GM21528 (cell line): Measurements from ENCODE around the gene HDGFL3.
"Not testable (repeated sequence)": the region's sequence is repeated elsewhere in the genome, so short reads cannot be mapped to it uniquely, and the experiment has no call there.

Source experiments
- ATAC-seq: cut with Tn5 transposase; IDR thresholded peaks from one replicate; pipeline ENCODE4 v1.9.1; 2021; ENCODE audit warnings: mild to moderate bottlenecking, moderate library complexity; ENCODE audit not compliant: unreplicated experiment, low FRiP score

The HDGFL3 gene

DNA sequence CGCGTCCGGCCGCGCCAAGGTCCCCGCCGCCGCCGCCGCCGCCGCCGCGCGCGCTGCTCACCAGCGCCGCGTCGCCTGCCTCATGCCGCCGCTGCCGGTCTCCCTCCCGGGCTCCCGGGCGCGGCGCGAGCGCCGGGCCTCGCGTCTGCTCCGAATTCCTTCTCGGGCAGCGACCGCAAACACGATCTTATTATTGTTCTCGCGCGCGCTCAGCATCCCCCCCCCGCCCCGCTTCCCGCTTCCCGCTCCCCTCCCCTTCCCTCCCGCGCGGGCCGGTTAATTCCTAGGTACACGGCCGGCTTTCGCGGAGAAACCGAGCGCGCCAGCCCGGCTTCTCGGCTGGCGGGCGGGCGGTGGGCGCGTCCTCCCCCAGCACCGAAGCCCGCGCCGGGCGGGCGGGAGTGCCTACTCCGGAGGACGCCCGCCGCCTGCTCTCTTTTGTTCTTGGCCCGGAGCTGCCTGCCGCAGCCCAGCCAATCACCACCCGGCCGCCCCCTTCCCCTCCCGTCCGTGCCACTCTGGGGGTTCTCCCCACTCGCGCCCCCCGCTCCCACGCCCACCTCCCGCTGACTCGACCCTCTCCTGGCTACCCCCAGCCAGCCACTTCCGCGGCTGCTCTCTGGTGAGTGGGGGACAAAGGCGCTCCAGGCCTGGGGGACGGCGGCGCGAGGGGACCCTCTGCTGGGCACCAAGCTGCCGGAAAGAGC is at the start of gene HDGFL3:
Gene HDGFL3 (minus strand): TSS at position 164 of the 707 bp plus-strand sequence. CDS start 409 bp downstream, outside the sequence.
- ATAC-seq = peak; percentile 57

GRCh38 chr15:83250781-83251180 is 43.2 kb upstream of the HDGFL3 start:
- ATAC-seq = no peak

DNA sequence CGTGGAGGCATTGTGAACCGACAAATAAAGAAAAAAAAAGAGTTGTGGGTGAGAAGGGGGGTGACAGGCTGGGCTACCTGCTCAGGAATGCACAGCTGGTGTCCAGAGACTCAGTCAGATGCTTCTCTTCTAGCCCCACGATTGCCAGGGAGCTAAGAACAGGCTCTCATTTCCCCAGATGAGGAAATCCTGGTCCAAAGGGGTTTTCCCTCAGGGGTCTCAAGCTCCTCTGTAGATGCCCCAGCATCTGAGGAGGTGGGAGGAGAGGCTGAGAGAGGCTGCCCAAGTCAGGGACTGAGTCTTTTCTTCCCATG is 41.4 kb upstream of the HDGFL3 start:
- ATAC-seq = no peak

DNA sequence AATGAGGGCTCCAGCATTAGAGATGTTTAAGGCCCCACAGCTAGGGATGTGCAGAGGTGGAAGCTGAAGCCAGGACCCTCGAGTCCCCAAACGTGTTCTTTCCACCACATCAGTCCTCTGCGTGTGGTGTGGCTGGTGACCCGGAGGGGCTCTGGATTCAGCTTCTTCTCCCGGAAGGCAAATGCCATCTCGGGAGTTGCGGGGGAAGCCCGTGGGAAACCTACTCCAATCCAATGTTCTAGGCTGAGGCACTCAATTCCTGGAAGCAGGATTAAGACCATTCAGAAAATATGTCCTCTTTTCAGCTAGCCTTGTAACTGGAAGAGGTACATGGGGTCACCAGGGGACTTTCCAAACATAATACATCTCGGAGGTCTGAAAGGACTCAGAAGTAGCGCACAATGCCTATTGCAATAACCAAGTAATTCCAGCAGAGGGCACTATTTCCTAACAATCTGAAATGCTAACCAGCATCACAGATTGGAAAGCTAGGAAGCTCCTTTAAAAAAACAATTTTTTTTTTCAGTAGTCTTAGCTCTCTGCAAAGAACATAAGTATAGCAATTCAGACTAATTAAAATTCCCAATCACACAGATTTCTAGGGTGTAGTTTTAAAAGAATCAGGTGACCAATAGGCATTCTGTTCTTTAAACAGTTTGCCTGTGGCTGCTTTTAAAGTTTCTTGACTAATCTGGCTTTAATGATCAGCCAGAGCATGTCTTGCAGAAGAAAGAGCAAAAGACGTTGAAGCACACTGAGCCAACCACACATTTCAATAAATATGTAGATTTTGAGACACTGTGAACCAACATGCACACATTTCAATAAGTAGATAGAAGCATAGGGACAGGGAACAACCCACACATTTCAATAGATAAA is 40.8 kb upstream of the HDGFL3 start:
- ATAC-seq = no peak

DNA sequence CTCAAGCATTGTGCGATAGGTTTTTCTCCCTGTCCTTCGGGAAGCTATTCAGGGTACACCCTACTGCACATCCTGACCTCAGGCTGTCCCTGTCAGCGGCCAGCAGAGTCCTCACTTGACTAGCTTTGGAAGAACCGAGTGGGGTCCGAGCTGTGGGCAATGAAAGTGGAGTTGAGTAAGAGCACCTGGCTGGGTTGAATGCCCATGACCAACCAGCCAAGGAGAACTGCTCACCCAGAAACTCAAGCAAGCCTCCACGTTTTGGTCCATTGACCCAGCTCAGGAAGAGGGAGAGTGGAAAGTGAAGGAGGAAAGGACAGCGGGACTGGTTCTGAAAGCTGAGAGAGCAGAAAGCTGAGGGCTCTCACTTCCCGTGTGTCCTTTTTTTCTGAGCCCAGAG is 36.0 kb upstream of the HDGFL3 start:
- ATAC-seq = no peak

DNA sequence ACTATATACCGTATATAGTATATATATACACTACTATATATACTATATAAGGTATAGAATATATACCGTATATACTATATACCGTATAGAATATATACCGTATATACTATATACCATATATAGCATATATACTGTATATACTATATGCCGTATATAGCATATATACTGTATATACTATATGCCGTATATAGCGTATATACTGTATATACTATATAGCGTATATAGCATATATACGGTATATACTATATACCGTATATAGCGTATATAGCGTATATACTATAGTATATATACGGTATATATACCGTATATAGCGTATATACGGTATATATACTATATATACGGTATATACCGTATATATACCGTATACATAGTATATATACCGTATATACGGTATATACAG is 22.6 kb upstream of the HDGFL3 start:
- no peak for ATAC-seq

DNA sequence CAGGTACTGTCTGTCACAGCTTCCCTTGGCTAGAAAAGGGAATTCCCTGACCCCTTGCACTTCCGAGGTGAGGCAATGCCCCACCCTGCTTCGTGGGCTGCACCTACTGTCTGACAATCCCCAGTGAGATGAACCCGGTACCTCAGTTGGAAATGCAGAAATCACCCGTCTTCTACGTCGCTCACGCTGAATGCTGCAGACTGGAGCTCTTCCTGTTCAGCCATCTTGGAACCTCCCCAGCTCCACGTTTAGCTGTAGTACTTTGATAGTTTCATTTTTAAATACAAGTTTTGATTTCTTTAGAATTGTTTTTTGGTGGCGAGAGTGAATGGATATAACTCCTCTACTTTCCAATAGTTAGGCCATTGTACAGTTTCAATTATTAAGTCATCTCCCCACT is 17.8 kb upstream of the HDGFL3 start:
- ATAC-seq = no peak

GRCh38 chr15:83221781-83222180 is 14.2 kb upstream of the HDGFL3 start:
- ATAC-seq = not testable (repeated sequence)

DNA sequence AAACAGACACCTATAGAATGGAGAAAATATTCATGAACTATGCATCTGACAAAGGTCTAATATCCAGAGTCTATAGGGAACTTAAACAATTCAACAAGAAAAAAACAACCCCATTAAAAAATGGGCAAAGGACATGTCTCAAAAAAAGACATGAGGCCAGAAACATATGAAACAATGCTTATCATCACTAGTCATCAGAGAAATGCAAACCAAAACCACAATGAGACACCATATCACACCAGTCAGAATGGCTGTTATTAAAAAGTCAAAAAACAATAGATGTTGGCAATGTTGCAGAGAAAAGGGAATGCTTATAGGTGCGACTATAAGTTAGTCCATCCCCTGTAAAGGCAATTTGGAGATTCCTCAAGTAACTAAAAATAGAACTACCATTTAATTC is 11.4 kb upstream of the HDGFL3 start:
- ATAC-seq = no peak

- ATAC-seq = no peak
Observed at GRCh38 chr15:83215306-83215705, 7.7 kb upstream of the HDGFL3 start.

- ATAC-seq = no peak
Observed at GRCh38 chr15:83210619-83211018, 3.0 kb upstream of the HDGFL3 start.

GRCh38 chr15:83209333-83209732 is 1.7 kb upstream of the HDGFL3 start:
- no peak for ATAC-seq

GRCh38 chr15:83208367-83208661 is 691 bp upstream of the HDGFL3 start:
- ATAC-seq = no peak

GRCh38 chr15:83207009-83207659 is 489 bp downstream of the HDGFL3 start:
- peak; percentile 29 for ATAC-seq

DNA sequence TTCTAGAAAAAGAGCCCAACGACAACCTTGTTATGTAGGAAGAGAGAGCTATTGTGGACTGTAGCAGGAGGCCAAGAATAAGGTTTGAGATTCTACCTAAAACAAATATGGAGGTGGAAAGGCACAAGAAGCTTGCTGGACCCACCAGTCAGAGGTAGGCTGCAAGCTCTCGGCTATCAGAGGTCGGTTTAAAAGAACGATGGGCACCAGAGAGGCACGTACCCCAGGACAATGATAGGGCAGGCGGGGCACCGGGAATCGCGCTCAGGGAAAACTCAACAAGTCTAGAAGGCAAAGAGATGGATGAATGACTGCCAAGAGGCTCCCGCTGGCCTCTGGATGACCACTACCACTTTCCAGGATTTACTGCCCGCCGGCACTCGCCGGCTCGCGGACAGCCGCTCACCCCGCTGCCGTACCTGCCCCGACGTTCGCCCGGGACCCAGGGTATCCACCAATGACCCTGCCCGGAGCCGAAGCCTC is 1.1 kb downstream of the HDGFL3 start:
- ATAC-seq = peak; percentile 4

DNA sequence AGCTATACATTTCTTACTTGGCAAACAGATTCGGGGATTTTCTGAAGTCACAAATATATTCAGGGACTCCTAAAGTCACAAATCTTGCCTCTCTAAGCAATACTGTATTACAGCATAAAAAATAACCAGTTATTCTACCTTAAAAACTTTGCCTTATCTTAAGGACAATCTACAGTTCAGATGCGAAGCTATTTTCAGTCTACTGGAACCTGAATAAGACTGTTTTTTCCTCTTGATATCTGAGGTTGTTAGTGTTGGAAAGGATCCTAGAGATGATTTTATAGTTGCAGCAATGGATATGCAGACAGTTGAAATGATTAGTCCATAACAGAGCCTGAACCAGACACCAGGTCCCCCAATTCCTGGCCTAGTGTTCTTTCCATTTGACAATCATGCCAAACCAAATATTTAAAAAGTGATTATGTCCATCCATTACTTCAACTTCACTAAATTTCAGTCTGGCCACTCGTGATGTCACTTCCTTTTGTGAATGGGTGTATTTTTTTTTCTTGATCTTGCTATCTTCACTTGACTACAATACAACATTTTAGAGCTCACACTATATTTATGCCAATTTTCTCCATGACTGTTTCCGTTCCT is 1.8 kb downstream of the HDGFL3 start:
- no peak for ATAC-seq

- ATAC-seq = no peak
Observed at GRCh38 chr15:83204697-83205096, 2.9 kb downstream of the HDGFL3 start.

- no peak for ATAC-seq
Observed at GRCh38 chr15:83203543-83203942, 4.1 kb downstream of the HDGFL3 start.

GRCh38 chr15:83200589-83200988 is 7.0 kb downstream of the HDGFL3 start:
- ATAC-seq = no peak

- ATAC-seq = no peak
Observed at GRCh38 chr15:83200162-83200561, 7.5 kb downstream of the HDGFL3 start.

DNA sequence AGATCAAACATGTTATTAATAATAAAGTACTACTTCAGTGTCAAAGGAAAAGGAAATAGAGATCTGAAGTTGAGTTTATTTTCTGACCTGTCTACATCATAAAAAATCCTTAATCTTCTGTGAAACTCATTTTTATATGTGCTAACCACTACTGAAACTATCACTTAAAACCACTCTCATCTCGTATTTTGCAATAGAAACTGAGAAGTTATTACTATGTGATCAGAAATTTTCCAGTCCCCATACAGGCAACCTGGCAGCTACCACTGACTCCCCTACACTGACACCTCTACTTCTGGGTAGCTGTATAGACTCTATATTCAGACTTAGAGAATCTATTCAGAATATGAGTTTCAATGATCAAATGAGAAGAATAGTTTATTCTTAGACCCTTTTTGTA is 8.3 kb downstream of the HDGFL3 start:
- ATAC-seq = peak; percentile 75
